Measurements from ENCODE around the gene LONP1.
"Not testable (repeated sequence)": the region's sequence is repeated elsewhere in the genome, so short reads cannot be mapped to it uniquely, and the experiment has no call there.

Gene LONP1

GRCh38 chr19:5707576-5708575 lies 12.1 kb downstream of the LONP1 start:
- no peak for DNase-seq

GRCh38 chr19:5706876-5707573 lies 12.9 kb downstream of the LONP1 start:
- no peak for DNase-seq

GRCh38 chr19:5705552-5705951 lies 14.4 kb downstream of the LONP1 start:
- no peak for DNase-seq

- no peak for DNase-seq
These were observed 15.8 kb downstream of the LONP1 start for GRCh38 chr19:5703819-5704818.

- DNase-seq, result not testable (repeated sequence)
These were observed 17.9 kb downstream of the LONP1 start for GRCh38 chr19:5702053-5702410.

- DNase-seq, result no peak
These were observed 19.4 kb downstream of the LONP1 start for GRCh38 chr19:5700455-5701092.

- DNase-seq, result no peak
These were observed 21.1 kb downstream of the LONP1 start for GRCh38 chr19:5698635-5699422.

- DNase-seq, result no peak
These were observed 21.9 kb downstream of the LONP1 start for GRCh38 chr19:5697890-5698634.

GRCh38 chr19:5697022-5697889 lies 22.7 kb downstream of the LONP1 start:
- no peak for DNase-seq

- DNase-seq, result no peak
These were observed 23.5 kb downstream of the LONP1 start for GRCh38 chr19:5696196-5697021.

GRCh38 chr19:5695649-5696195 lies 24.2 kb downstream of the LONP1 start:
- no peak for DNase-seq

GRCh38 chr19:5694956-5695648 lies 24.8 kb downstream of the LONP1 start:
- DNase-seq, result no peak

GRCh38 chr19:5694167-5694955 lies 25.6 kb downstream of the LONP1 start:
- no peak for DNase-seq

GRCh38 chr19:5693195-5694166 lies 26.5 kb downstream of the LONP1 start:
- DNase-seq, result no peak

GRCh38 chr19:5692723-5693194 lies 27.2 kb downstream of the LONP1 start:
- DNase-seq, result no peak

Measured in stimulated activated CD4-positive, alpha-beta T cell treated with anti-CD3 and anti-CD28 coated beads, Interleukin-4, amount 100 ng/mL, for 1 hour (primary cell).